ENCODE results near the gene SLC51B.

The SLC51B gene

DNA sequence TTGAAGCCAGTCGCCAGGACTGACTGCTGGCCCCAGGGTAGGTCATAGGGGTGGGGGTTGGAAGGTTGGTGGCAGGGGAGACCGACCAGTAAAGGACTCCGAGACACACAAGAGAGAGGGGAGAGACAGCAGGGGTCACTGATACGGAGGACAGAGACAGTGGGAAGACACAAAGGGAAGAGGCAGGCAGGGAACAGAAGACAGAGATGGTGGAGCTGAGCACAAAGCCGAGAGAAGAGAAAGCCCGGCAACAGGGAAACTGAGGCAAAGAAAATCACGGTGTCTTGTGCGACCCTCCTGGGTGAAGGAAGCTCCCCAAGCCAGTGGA lies 22.1 kb downstream of the SLC51B start:
- Histone ChIP-seq H3K9ac (no peak overlapping the region), H4K20me1 (ENCODE audit: insufficient read depth) (no peaks in the 10 kb centered on the region), H3K4me2 (no peak overlapping the region), H3K27me3 (ENCODE audit: insufficient read depth, low read depth) (peaks cover 5% of the 10 kb centered on the region), H3K4me3 (IDR thresholded peaks at IDR 0.05; ENCODE audit: insufficient read depth, low read depth, low read length) (no peak overlapping the region), H3K4me1 (ENCODE audit: low read depth, poor library complexity, severe bottlenecking) (no peaks in the 10 kb centered on the region), H3K79me2 (ENCODE audit: insufficient read depth, low read depth) (no peaks in the 10 kb centered on the region), H2AFZ (ENCODE audit: low read depth) (no peak overlapping the region), H3K27ac (no peak overlapping the region), H3K36me3 (ENCODE audit: insufficient read depth) (no peaks in the 10 kb centered on the region)
- TF ChIP-seq, protein P1, sequence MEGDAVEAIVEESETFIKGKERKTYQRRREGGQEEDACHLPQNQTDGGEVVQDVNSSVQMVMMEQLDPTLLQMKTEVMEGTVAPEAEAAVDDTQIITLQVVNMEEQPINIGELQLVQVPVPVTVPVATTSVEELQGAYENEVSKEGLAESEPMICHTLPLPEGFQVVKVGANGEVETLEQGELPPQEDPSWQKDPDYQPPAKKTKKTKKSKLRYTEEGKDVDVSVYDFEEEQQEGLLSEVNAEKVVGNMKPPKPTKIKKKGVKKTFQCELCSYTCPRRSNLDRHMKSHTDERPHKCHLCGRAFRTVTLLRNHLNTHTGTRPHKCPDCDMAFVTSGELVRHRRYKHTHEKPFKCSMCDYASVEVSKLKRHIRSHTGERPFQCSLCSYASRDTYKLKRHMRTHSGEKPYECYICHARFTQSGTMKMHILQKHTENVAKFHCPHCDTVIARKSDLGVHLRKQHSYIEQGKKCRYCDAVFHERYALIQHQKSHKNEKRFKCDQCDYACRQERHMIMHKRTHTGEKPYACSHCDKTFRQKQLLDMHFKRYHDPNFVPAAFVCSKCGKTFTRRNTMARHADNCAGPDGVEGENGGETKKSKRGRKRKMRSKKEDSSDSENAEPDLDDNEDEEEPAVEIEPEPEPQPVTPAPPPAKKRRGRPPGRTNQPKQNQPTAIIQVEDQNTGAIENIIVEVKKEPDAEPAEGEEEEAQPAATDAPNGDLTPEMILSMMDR (conservative IDR thresholded peaks at IDR 0.05; ENCODE audit: low read depth, low read length), result no peak

DNA sequence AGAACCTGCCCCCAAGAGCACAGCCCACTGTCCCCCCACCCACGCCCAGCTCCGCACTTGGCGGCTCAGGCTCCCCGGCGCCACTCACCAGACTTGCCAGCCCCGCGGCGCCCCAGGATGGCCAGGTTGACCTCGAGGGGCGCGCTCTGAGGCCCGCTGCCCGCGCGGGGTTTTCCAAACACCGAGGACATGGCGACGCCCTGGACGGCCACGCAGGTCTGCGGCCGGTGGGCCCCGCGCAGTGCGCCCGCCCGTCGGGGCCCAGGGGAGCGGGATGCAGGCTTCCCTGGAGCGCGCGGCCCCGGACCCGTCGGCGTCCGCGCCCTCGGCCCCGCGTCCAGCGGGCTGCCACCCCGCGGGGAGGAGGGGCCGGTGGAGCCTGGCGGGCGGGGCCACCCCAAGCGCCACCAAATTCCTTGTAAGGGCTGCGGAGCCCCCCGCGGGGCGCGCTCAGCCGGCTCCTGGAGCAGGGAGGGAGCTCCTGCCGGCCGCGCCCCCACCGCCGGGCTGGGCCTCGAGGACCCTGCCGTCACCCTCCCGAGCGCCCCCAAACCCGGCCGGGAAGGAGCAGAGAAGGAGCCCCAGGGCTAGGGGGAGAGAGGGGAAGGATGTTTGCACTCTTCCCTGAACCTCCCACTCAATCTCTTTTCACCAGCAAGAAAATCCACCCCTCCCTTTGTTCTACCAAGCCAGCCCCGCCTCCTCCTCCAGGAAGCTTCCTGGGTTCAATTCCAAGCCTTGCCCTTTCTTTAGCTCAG lies 22.6 kb downstream of the SLC51B start, which contains the start of gene RASL12:
Gene RASL12 (minus strand): TSS at position 347 of the 758 bp plus-strand sequence. CDS start 156 bp downstream, at position 191.
- no peak within 1 kb of the TSS for H3K4me3 ChIP-seq (IDR thresholded peaks at IDR 0.05; ENCODE audit: insufficient read depth, low read depth, low read length)
- TF ChIP-seq, protein P1 (conservative IDR thresholded peaks at IDR 0.05; ENCODE audit: low read depth, low read length), result no peak
- no peaks in the 10 kb centered on the region for H3K36me3 ChIP-seq (ENCODE audit: insufficient read depth)
- H3K27ac ChIP-seq, result no peak within 1 kb of the TSS
- no peak within 1 kb of the TSS for H2AFZ ChIP-seq (ENCODE audit: low read depth)
- H4K20me1 ChIP-seq (ENCODE audit: insufficient read depth), result no peaks in the 10 kb centered on the region
- no peak within 1 kb of the TSS for H3K4me2 ChIP-seq
- no peak within 1 kb of the TSS for H3K9ac ChIP-seq
- no peaks in the 10 kb centered on the region for H3K4me1 ChIP-seq (ENCODE audit: low read depth, poor library complexity, severe bottlenecking)
- no peaks in the 10 kb centered on the region for H3K79me2 ChIP-seq (ENCODE audit: insufficient read depth, low read depth)
- H3K27me3 ChIP-seq (ENCODE audit: insufficient read depth, low read depth), result peaks cover 5% of the 10 kb centered on the region

DNA sequence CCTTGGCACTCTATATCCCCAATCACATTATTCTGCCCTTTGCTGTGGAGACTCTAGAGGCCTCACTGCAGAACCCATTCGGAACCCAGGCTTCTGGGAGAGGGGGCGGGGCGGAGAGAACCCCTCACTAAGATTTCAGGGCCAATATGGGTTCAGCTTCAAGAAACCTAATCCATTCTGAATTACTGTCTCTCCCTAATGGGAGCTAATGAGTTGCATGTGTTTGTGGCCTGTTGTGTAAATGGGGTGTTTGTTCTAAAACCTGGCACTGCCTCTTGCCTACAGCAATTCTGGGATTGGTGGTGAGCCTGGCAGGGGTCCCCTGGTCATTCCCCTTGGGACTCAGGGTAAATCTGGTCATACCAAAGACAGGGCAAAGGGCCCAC lies 23.2 kb downstream of the SLC51B start:
- no peaks in the 10 kb centered on the region for H4K20me1 ChIP-seq (ENCODE audit: insufficient read depth)
- no peak overlapping the region for H3K27ac ChIP-seq
- H3K4me1 ChIP-seq (ENCODE audit: low read depth, poor library complexity, severe bottlenecking), result no peaks in the 10 kb centered on the region
- H3K4me2 ChIP-seq, result no peak overlapping the region
- TF ChIP-seq, protein P1 (conservative IDR thresholded peaks at IDR 0.05; ENCODE audit: low read depth, low read length), result no peak
- H3K4me3 ChIP-seq (IDR thresholded peaks at IDR 0.05; ENCODE audit: insufficient read depth, low read depth, low read length), result no peak overlapping the region
- H3K27me3 ChIP-seq (ENCODE audit: insufficient read depth, low read depth), result peaks cover 5% of the 10 kb centered on the region
- H3K36me3 ChIP-seq (ENCODE audit: insufficient read depth), result no peaks in the 10 kb centered on the region
- no peaks in the 10 kb centered on the region for H3K79me2 ChIP-seq (ENCODE audit: insufficient read depth, low read depth)
- H3K9ac ChIP-seq, result no peak overlapping the region
- no peak overlapping the region for H2AFZ ChIP-seq (ENCODE audit: low read depth)

DNA sequence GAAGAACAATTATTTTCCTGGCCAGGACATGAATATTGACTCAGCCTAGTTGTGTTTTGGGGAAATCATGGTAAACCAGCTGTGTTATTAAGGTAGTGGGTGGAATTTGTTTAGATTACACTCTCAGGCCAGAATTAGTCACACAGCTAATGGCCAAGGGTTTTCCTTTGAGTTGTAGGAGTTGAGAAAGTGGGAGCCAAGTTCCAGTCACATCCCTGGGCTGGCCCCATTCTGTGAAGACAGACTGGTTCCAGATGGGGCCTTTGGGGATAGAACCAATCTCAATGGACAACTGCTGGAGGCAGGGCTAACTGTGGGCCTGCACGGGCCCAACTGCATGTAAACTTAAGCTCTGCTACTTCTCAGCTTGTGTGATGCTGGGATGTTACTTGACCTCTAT lies 24.0 kb downstream of the SLC51B start:
- H3K4me2 ChIP-seq, result no peak overlapping the region
- H4K20me1 ChIP-seq (ENCODE audit: insufficient read depth), result no peaks in the 10 kb centered on the region
- no peak overlapping the region for H3K4me3 ChIP-seq (IDR thresholded peaks at IDR 0.05; ENCODE audit: insufficient read depth, low read depth, low read length)
- no peaks in the 10 kb centered on the region for H3K4me1 ChIP-seq (ENCODE audit: low read depth, poor library complexity, severe bottlenecking)
- no peaks in the 10 kb centered on the region for H3K36me3 ChIP-seq (ENCODE audit: insufficient read depth)
- TF ChIP-seq, protein P1 (conservative IDR thresholded peaks at IDR 0.05; ENCODE audit: low read depth, low read length), result no peak
- no peaks in the 10 kb centered on the region for H3K79me2 ChIP-seq (ENCODE audit: insufficient read depth, low read depth)
- peaks cover 5% of the 10 kb centered on the region for H3K27me3 ChIP-seq (ENCODE audit: insufficient read depth, low read depth)
- H3K9ac ChIP-seq, result no peak overlapping the region
- no peak overlapping the region for H2AFZ ChIP-seq (ENCODE audit: low read depth)
- no peak overlapping the region for H3K27ac ChIP-seq
